Measurements from ENCODE around the gene KIAA0319L.

The KIAA0319L gene

DNA sequence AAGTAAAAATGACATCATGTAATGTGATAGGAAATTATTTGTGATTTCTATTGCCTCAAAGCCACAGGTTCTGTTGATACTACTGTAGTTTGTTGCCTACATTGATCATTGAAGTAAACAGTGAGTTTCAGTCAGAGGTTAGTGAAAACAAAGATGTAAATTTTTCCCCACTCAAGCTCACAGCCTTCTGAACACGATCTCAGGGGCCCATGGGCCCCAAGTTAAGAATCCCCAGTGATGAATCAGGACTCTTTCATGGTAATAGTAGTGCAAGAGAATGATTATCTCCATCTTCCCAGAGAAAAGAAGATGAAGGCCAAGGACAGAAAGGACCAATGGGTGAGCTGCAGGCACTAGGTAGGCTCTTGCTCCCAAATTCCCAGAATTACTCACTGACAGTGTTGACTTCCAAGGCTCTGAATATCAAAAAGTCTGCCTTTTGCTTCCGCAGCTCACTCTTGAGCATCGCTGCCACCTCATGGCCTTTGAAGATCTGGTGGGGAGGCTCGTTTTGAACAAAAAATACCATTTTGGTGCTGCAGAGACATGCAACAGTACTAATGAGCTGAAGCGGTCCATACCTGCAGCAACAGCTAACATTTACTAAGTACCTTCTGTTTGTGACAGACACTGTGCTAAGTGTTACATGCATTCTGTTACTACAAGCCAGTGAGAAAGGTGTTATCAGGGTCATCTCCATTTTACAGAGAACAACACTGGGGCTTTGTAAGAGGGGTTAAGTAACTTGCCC lies 113.3 kb downstream of the KIAA0319L start:
- peak; percentile 47 for DNase-seq (ENCODE audit: low read depth)

DNA sequence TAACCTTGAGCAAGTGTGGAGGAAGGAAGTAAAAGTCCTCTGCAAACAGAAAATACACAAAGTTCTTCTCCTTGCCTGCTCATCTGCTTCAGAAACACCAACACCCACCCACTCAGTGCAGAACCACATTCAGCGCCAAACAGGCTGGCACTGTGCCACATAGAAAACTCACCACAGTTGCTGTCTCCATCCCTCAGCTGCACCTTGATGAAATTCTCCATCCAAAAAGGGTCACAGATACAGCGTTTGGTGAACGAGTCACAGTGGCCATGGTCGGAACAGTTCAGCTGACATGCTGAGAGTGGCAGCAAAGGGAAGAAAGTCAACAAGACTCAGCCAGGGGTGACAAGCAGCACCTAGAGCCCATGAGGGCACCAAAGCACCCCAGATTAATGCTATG lies 114.5 kb downstream of the KIAA0319L start:
- peak; percentile 21 for DNase-seq (ENCODE audit: low read depth)

DNA sequence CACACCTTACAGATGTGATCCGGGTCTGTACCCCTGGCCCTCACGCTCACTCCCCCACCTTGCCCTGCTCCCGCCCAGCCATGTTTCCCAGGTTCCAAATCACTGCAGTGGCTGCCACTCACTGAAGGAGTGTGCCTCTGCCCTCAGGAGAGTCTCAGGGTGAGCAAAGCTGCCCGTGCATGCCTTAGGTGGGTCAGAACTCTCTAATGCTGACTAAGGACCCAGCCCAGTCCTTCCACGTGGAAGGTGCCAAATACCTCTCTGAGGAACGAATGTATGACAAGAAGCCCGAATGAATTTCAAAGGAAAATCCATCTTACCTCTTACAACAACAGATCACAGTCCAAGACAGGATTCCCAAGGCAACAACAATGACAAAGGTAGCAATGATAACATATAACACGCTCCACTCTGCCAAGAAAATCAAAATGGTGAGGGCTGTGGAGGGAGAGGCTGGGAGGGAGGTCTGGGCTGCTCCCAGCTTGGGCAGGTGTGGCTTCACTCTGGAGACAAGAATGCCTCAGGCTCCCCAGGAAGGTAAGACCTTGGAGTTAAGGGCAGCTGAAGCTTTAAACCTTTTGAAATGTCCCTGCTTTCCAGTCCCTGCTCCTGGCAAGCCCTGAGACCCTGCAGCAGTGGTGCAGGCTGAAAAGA lies 115.2 kb downstream of the KIAA0319L start:
- no peak for DNase-seq (ENCODE audit: low read depth)

DNA sequence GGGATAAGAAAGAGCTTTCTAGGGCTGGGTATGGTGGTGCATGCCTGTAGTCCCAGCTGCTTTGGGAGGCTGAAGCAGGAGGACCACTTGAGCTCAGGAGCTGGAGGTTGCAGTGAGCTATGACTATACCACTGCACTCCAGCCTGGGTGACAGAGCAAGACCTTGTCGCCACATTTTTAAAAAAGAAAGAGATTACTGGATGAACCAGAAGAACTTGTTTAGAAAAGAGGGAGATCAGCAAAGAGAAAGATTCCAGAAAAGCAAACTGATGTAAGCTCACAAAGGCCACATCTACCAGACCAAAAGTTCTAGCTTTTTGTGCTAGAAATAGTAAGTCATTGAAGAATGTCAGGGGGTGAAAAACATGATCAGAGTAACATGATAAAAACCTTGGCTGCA lies 117.6 kb downstream of the KIAA0319L start:
- no peak for DNase-seq (ENCODE audit: low read depth)

DNA sequence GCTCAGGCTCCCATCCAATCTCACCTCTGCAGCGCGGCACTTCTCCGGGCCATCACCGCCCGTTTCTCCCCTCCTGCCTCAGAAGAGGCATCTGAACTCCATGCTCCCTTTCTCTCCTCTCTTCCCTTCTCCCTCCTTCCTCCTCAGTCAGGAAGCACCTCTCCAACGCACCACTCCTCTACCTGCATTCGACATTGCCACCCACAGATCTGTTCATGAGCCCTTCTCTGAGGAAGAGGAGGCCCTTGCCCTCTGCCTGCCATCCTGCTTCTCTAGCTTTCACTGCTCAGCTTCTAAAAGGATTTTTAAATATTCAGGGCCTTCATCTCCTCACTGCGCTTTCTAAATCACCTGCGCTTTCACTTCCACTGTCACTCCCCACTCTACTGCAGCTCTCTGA lies 120.0 kb downstream of the KIAA0319L start:
- DNase-seq (ENCODE audit: low read depth) = no peak

DNA sequence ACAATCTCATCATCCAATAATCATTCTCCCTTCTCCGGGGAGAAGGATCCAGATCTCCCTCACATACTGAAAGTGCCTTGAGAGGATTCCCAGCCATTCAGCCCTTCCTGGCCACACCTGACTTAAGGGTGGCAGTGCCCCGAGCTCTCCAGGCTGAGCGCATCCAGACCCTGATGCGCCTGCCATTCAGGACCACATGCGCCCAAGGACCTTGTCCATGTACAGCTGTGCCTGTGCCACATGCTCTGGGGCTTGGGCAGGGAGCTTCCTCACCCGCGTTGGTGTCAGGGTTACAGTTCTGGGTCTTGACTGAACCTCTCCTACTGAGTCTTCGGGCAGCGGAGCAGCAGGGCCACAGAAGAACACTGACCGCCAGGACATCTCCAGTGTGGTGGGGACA lies 121.1 kb downstream of the KIAA0319L start:
- no peak for DNase-seq (ENCODE audit: low read depth)

DNA sequence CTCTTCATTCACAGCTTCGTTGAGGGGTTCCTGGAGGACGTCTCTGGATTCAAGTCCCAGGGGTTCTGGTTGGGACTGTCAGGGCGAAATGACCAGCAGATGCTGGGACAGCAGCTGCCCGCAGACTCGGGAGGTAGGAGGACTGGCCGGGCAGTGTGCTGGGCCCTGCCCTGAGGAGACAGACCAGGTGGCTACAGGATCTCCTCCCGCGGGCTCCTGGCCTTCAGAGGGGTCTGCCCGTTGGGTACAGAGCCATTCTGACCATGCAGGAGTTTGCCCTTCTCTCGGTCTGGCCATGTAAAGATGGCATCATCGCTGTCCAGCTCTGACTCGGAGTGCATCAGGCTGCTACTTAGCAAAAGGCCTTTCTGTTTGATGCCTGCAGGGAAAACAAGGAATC lies 122.5 kb downstream of the KIAA0319L start:
- no peak for DNase-seq (ENCODE audit: low read depth)

DNA sequence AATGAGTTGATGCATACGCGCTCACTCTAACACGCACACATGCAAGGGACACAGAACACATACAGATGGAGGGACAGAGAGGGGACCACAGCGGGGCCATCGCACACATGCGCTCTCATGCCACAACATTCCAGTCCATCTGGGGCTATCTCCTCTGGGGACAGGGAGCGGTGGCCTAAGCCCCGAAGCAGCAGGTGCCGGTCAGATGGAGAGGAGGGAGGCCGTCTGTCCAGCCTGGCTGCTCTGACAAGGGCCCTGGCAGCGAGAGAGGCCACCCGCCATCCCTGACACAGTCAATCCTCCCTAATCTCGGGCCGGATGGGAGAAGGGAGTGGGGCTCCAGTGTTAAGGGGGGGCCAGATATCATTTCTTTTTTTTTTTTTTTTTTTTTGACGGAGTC lies 123.5 kb downstream of the KIAA0319L start:
- no peak for DNase-seq (ENCODE audit: low read depth)

DNA sequence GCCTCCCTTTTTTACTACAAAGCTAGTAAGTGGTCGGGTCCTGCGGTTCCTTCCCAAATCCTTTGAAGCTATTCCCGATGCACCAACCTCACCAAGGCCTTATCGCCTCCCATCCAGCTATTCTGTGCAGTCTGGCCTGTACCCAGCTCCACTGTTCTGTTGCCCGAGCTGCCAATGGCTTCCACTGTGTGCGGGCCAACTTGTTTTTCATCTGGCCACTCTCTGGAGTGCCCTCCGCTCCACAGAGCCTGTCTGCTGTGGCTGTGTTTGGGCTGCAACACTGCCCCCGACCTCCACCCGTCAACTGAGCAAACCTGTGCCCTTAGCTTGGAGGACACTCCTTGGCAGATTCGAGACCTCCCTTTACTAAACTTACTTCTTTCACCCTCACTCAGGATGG lies 125.0 kb downstream of the KIAA0319L start:
- DNase-seq (ENCODE audit: low read depth) = no peak

DNA sequence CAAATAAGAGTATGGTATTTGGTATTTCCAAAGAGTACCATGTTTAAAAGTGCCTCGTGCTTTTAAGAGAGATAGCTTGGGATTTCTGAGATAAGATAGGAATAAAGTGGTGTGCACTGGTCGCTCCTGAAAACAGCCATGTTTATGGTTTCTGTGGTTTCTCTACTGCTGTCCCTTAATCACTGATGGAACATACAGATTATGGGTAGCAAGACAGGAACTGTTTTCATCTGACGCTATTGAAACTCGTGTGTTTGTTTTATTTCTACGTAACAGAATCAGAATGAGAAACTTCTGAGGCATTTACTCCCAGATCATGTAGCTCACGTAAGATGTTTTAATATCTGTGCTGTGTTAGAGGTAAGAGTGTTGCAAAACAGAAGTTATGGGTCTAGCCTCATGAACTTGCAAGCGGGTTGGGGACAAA lies 126.0 kb downstream of the KIAA0319L start:
- peak; percentile 99 for DNase-seq (ENCODE audit: low read depth)

DNA sequence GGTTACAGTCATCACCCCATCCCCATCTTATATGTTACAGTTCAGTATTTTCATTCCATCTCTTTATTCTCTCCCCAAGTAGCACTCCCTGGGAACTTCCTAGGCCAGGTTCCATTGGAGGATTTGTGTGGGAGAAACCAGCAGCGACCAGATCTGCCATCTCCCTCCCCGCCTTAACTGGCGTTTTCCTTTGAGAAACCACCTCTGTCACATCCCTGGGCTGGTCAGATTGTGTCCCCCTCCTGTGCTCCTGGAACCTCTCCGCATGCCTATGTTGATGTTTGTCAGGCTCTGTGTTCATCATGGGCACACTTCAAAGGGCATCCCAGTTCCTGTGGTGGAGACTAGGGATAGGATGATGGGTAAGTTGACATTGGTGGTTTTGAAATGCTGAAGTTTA lies 126.4 kb downstream of the KIAA0319L start:
- DNase-seq (ENCODE audit: low read depth) = no peak

DNA sequence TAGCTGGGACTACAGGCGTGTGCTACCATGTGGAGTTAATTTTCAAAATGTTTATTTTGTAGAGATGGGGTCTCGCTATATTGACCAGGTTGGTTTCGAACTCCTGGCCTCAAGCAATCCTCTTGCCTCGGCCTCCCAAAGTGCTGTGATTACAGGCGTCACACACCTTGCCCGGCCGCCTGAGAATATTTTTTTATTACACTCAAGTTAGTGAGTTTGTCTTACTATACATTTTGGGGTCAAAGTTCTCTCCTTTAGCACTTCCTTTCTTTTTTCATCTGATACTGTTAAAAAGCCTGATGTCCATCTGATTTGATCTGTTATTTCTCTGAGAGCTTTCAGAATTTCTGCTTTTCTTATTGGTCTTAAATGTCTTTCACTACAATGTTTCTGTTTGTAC lies 128.8 kb downstream of the KIAA0319L start:
- no peak for DNase-seq (ENCODE audit: low read depth)

DNA sequence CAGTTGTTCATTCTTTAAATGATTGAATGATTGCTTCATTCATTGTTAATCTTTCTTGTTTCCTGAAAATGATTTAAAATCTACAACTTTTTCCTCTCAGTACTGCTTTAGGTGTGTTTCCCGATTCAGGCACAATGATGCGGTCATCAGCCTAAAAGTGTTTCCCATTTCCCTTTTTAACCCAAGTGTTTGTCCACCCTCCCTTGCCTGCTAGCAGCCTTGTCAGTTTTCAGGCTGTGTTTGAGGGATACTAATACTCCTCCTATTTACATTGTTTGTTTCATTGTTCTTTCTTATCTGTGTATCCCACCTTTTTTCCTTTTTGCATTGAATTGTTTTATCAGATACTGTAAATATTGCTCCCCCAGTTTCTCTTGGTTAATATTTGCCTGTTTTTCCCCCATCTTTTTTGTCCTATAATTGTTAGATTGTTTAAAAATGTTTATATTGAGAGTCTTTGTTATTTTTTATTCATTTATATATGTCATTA lies 131.1 kb downstream of the KIAA0319L start:
- DNase-seq (ENCODE audit: low read depth) = no peak

DNA sequence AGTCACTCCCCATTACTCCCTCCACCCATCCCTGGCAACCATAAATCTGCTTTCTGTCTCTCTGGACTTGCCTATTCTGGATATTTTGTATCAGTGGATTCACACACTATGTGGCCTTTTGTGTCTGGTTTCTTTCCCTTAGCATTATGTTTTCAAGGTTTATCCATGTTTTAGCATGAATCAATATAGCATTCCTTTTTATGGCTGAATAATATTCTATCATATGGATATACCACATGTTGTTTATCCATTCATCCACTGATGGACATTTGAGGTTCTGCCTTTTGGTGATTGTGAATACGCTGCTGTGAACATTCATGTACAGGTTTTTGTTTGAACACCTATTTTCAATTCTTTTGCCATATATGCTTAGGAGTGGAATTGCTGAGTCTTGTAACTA lies 148.3 kb downstream of the KIAA0319L start:
- DNase-seq (ENCODE audit: low read depth) = no peak

DNA sequence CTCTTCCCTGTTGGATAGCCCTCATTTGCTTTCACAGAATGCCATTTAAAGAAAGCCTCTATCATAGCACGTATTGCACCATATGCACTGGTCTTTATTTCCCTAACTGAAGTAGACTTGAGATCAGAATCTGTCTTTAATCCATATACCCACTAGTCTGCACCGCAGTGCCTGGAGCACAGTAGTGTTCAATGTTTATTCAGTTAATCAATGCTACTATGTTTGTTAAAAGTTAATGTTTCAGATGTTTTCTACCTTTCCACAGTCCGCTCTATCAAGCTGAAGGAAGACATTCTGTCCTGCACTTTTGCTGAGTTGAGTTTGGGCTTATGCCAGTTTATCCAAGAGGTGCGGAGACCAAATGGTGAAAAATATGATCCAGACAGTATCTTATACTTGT lies 149.5 kb downstream of the KIAA0319L start:
- DNase-seq (ENCODE audit: low read depth) = no peak

DNA sequence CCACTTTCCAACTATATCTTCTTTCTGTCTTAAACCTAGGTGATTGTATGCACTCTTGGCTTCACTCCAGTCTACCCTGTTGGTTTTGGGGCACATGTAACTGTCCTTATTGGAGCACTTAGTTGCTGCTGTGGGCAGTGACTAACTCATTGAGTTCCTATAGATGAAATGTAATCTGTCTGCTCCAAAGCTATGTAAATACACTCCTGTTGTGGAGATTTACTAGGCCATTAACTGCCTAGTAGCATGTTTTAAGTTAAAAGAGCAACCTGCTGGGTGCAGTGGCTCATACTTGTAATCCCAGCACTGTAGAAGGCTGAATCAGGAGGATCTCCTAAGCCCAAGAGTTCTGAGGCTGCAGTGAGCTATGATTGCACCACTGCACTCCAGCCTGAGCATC lies 151.1 kb downstream of the KIAA0319L start:
- no peak for DNase-seq (ENCODE audit: low read depth)

DNA sequence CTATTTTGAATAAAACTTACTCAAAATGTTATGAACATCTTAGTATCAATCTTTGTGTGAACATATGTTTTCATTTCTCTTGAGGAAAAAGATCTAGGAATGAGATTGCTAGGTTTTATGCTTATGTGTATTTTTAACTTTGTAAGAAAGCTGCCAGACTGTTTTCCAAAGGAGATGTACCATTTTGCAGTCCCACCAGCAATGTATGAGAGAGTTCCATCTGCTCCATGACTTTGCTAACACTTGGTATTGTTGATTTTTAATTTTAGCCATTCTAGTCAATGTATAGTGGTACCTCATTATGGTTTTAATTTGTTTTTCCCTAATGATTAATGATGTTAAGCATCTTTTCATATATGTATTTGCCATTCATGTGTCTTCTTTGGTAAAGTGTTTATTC lies 156.2 kb downstream of the KIAA0319L start:
- DNase-seq (ENCODE audit: low read depth) = no peak

DNA sequence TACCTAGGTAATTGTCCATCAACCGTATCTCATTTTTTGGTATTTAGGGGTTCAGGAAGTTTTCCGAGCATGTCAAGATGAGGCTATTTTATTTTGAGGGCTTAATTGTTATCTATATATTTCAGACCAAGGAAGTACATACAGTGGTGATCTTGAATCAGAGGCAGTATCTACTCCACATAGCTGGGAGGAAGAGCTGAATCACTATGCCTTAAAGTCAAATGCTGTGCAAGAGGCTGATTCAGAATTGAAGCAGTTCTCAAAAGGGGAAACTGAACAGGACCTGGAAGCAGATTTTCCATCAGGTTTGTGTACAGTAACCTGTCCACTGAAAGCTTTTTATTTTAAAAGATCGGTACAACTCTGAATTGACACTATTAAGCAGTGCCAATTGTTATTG lies 158.5 kb downstream of the KIAA0319L start:
- peak; percentile 36 for DNase-seq (ENCODE audit: low read depth)

DNA sequence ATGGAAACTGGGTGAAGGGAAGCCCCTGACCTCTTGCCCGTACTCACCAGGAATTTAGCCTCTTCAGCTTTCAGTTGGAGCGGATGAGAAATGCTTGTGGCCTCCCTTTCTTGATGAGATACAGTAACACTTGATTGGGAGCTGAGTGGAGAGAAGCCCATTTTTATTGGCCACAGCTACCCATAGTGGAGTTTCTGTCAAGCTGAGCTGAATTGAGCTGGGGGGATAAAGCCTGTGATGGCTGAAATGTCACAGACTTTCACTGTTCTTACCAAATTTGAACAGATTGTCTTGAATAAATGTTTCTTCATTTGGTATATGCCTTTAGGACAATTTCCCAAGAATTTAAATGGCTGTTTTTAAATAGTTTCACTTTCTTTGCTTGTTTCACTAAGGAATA lies 162.8 kb downstream of the KIAA0319L start:
- no peak for DNase-seq (ENCODE audit: low read depth)

DNA sequence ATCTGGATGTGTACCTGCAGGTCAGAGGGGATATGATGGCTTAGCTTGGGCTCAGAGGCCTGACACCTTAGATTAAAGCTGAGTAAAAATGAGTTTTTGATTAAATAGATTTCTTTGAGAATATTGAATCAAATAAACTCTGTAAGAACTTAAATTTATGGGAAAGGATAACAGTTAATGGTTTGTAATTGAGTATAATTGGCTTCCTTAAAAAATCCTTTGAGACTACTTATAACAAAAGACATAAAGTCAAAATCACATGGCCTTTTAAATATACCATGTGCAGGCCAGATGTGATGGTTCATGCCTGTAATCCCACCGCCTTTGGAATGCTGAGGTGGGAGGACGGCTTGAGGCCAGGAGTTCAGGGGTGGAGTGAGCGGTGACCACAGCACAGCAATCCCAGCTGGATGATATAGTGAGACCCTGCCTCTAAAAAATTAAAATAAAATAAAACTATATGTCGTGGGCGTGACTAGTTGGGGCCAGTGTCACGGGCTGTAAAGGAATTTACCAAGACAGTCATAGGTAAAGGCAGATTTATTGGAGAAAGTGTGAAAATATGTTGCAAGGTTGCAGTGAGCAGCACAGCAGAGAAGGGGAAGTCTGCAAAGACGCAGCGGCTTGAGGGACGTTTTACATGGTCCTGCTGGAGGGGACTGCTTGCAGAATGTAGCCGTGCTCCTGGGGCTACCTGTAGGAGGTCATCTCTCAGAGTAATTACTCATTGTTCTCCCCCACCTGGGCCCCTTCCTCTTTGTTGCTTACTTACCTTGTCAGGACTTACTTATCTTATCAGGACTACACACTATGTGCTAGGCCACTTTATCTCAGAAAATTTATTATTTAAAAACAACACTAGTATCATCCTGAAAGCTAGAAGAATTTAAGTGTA lies 166.4 kb downstream of the KIAA0319L start:
- DNase-seq (ENCODE audit: low read depth) = peak; percentile 46

DNA sequence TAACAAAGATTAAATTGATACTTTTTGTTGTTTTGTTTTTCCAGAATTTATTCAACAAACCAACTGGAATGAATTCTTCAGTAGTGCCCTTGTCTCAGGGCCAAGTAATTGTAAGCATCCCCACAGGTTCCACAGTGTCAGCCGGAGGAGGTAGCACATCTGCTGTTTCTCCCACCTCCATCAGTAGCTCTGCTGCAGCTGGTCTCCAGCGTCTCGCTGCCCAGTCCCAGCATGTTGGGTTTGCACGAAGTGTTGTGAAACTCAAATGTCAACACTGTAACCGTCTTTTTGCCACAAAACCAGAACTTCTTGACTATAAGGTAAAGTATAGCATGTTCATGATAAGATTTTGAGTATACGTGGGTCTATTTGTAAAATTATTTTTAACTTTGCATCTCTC lies 170.2 kb downstream of the KIAA0319L start:
- DNase-seq (ENCODE audit: low read depth) = no peak

DNA sequence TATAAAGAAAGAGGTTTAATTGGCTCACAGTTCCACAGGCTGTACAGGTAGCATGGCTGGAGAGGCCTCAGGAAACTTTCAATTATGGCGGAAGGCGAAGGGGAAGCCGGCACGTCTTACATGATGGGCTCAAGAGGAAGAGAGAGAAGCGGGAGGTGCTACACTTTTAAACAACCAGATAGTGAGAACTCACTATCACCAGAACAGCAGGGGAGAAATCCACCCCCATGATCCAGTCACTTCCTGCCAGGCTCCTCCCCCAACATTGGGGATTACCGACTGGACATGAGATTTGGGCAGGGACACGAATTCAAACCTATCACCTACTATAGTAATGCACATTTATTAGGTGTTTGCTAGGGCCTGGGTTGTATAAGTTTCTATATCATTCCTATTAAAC lies 170.9 kb downstream of the KIAA0319L start:
- no peak for DNase-seq (ENCODE audit: low read depth)
